HepG2 (cell line): Measurements from ENCODE around the gene ANKRD44. TPM values are rescaled to one million over a fixed set of nuclear protein-coding genes. Genes with fewer than 3 reads are reported as not detected.

Source experiments
- ATAC-seq: fragments of 200-7000 bp; cut with Tn5 transposase; 3 replicates; pipeline ENCODE4 v1.9.1; 2020; ENCODE audit warnings: mild to moderate bottlenecking, moderate library complexity
- BruUV-seq: library from RNA; stranded (reverse); fragments of 400-500 nt; replicated peaks from 2 replicates; lab custom pipeline; 2021; lab: Mats Ljungman, UMichigan
- CTCF ChIA-PET: fragments of 300-600 bp; formaldehyde crosslinking; extraction: SDS; loops from one replicate; lab custom pipeline; 2021; ENCODE audit warnings: low total read pairs, inconsistent platforms, low intra/inter-chr PET ratio; lab: Yijun Ruan, JAX
- POLR2A ChIA-PET: fragments of 350-600 bp; sonication (Branson Sonifier 250); formaldehyde crosslinking; loops from one replicate; lab custom pipeline; 2020; ENCODE audit warnings: antibody characterized with exemption, inconsistent platforms; lab: Yijun Ruan, JAX
- DNase-seq: peaks from one replicate; pipeline ENCODE4 v3.0.0-alpha.2; 2015; ENCODE audit warnings: low spot score
- FAIRE-seq: peaks from 3 replicates; lab custom pipeline; 2011; peaks lifted over from hg19 to GRCh38; lab: Jason Lieb, UNC
- H2AFZ ChIP-seq: one replicate; pipeline ENCODE4 v1.6.1; 2011; ENCODE audit warnings: low read length, inconsistent platforms
- H3K27ac ChIP-seq: fragments of 300-600 bp; 3 replicates; pipeline ENCODE4 v1.8.0; 2011; ENCODE audit warnings: mixed run types, mild to moderate bottlenecking, mixed read lengths, low read length, inconsistent platforms; ENCODE audit not compliant: insufficient read depth; ENCODE audit errors: extremely low read length
- H3K27me3 ChIP-seq, 2 experiments: fragments of 200-600 bp in 1 of 2; 2 replicates in 1 of 2; 3 replicates in 1 of 2; pipeline versions ENCODE4 v1.6.0 to v1.8.0; 2011; ENCODE audit warnings: low read length in 2 of 2, mild to moderate bottlenecking in 2 of 2, moderate library complexity in 2 of 2, inconsistent platforms in 1 of 2; ENCODE audit not compliant: insufficient read depth in 2 of 2, control insufficient read depth in 1 of 2
- H3K36me3 ChIP-seq, 2 experiments: fragments of 200-600 bp in 1 of 2; replicated peaks in 1 of 2; 2 replicates in 1 of 2; 3 replicates in 1 of 2; pipeline versions ENCODE4 v1.5.1 to v1.8.0; 2011; ENCODE audit warnings: low read length in 2 of 2, inconsistent platforms in 1 of 2; ENCODE audit not compliant: insufficient read depth in 2 of 2, control insufficient read depth in 1 of 2
- H3K4me1 ChIP-seq: 2 replicates; pipeline ENCODE4 v1.5.1; 2012; ENCODE audit warnings: low read length, inconsistent platforms; ENCODE audit not compliant: insufficient read depth
- H3K4me2 ChIP-seq: 2 replicates; pipeline ENCODE4 v1.6.0; 2011; ENCODE audit warnings: low read depth, low read length, inconsistent platforms
- H3K4me3 ChIP-seq, 3 experiments: fragments of 200-600 bp in 1 of 3; sonication (generic), shearing (Covaris generic) in 1 of 3; replicated peaks in 1 of 3; 2 replicates each; pipeline ENCODE4 v1.5.1; 2011 to 2016; ENCODE audit warnings: low read length in 3 of 3, inconsistent platforms in 2 of 3, low read depth in 2 of 3, mild to moderate bottlenecking in 2 of 3, control low read depth in 1 of 3, mixed read lengths in 1 of 3; ENCODE audit not compliant: insufficient read depth in 1 of 3
- H3K79me2 ChIP-seq: one replicate; pipeline ENCODE4 v1.6.1; 2011; ENCODE audit warnings: low read length, inconsistent platforms; ENCODE audit not compliant: insufficient read depth
- H3K9ac ChIP-seq: 2 replicates; pipeline ENCODE4 v1.6.0; 2011; ENCODE audit warnings: mild to moderate bottlenecking, low read depth, low read length, inconsistent platforms; ENCODE audit not compliant: insufficient read depth
- H3K9me3 ChIP-seq: 2 replicates; pipeline ENCODE4 v1.5.1; 2012; ENCODE audit warnings: mild to moderate bottlenecking, low read length
- H4K20me1 ChIP-seq: 2 replicates; pipeline ENCODE4 v1.6.0; 2011; ENCODE audit warnings: inconsistent platforms, mild to moderate bottlenecking, low read length, moderate library complexity; ENCODE audit not compliant: insufficient read depth
- KDM4B ChIP-seq: sonication (generic); formaldehyde crosslinking; IDR thresholded peaks from 2 replicates; pipeline ENCODE4 v1.4.0; 2020; ENCODE audit warnings: missing genetic modification reagents
- RFXAP ChIP-seq: sonication (generic); formaldehyde crosslinking; IDR thresholded peaks from 2 replicates; pipeline ENCODE4 v1.4.0; 2020; ENCODE audit warnings: missing genetic modification reagents, borderline replicate concordance
- SP4 ChIP-seq: sonication (generic); formaldehyde crosslinking; IDR thresholded peaks from 2 replicates; pipeline ENCODE4 v1.8.1; 2023; ENCODE audit warnings: mild to moderate bottlenecking, missing genetic modification reagents
- ZNF331 ChIP-seq: sonication (generic); formaldehyde crosslinking; IDR thresholded peaks from 2 replicates; pipeline ENCODE4 v1.4.0; 2020; ENCODE audit warnings: missing genetic modification reagents
- ZNF766 ChIP-seq: sonication (generic); formaldehyde crosslinking; IDR thresholded peaks from 2 replicates; pipeline ENCODE4 v1.5.0; 2020; ENCODE audit warnings: missing genetic modification reagents, borderline replicate concordance
- WGBS: methylation state at CpG from one replicate; pipeline ENCODE4 v1.1.6; 2017; ENCODE audit warnings: low lambda C conversion rate; 5-methylcytosine and 5-hydroxymethylcytosine counted together
- in situ Hi-C: cut with HindIII; loops from 2 replicates; pipeline ENCODE4 v1.10.0; 2017; ENCODE audit warnings: low pct_unique_long_range_greater_than_20kb; ENCODE audit not compliant: extremely low pct_ligation_motif_present
- intact Hi-C: fragments of 100-400 bp; cut with micrococcal nuclease; formaldehyde crosslinking; loops from one replicate; pipeline ENCODE4 v1.10.0; 2022; ENCODE audit not compliant: unreplicated experiment
- polyA plus RNA-seq, 8 experiments: library from polyadenylated mRNA; depleted of rRNA in 3 of 8; stranded (reverse) in 7 of 8; unstranded in 1 of 8; fragments of >200 nt; fragmentation: Illumina TruSeq in 4 of 8; extraction: Trizol in 4 of 8; gene quantifications; 2 replicates each; pipeline versions ENCODE4 v1.2.1 to v1.2.3, GENCODE V29; 2011 to 2016; ENCODE audit warnings: low read depth in 4 of 8, missing spikeins in 1 of 8, mixed read lengths in 1 of 8; ENCODE audit not compliant: insufficient read depth in 1 of 8
- total RNA-seq, 5 experiments: library from RNA; depleted of rRNA; stranded (reverse); fragments of >200 nt; fragmentation: Illumina TruSeq; extraction: Trizol; gene quantifications; 2 replicates each; pipeline ENCODE4 v1.2.3, GENCODE V29; 2016; ENCODE audit warnings: low read depth in 1 of 5
- TF ChIP-seq, protein P1 (sequence below): sonication (generic); formaldehyde crosslinking; IDR thresholded peaks from 2 replicates; pipeline ENCODE4 v1.4.0; 2020; ENCODE audit warnings: missing genetic modification reagents, borderline replicate concordance
- TF ChIP-seq, protein P2 (sequence below): sonication (generic); formaldehyde crosslinking; IDR thresholded peaks from 2 replicates; pipeline ENCODE4 v1.5.0; 2020; ENCODE audit warnings: mild to moderate bottlenecking, missing genetic modification reagents, moderate library complexity

Gene ANKRD44
- total and polyA plus RNA-seq, 2 of the 13 experiments (the other 11 are each of a cell fraction or from before 2014, with no cell fraction given) = 0.04 to 0.11 TPM

DNA sequence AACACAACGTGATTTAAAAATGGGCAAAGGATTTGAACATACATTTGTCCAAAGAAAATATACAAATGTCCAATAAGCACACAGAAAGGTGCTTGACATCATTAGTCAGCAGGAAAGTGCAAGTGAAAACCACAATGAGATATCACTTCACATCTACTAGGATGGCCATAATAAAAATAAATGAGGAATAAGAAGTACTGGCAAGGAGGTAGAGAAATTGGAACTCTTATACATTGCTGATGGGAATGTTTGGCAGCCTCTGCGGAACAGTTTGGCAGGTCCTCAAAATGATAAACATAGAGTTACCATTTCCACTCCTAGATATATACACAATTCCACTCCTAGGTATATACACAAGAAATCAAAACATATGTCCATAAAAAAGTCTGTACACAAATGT, 333.1 kb downstream of the ANKRD44 start (continued):
- TF ChIP-seq, protein P1, sequence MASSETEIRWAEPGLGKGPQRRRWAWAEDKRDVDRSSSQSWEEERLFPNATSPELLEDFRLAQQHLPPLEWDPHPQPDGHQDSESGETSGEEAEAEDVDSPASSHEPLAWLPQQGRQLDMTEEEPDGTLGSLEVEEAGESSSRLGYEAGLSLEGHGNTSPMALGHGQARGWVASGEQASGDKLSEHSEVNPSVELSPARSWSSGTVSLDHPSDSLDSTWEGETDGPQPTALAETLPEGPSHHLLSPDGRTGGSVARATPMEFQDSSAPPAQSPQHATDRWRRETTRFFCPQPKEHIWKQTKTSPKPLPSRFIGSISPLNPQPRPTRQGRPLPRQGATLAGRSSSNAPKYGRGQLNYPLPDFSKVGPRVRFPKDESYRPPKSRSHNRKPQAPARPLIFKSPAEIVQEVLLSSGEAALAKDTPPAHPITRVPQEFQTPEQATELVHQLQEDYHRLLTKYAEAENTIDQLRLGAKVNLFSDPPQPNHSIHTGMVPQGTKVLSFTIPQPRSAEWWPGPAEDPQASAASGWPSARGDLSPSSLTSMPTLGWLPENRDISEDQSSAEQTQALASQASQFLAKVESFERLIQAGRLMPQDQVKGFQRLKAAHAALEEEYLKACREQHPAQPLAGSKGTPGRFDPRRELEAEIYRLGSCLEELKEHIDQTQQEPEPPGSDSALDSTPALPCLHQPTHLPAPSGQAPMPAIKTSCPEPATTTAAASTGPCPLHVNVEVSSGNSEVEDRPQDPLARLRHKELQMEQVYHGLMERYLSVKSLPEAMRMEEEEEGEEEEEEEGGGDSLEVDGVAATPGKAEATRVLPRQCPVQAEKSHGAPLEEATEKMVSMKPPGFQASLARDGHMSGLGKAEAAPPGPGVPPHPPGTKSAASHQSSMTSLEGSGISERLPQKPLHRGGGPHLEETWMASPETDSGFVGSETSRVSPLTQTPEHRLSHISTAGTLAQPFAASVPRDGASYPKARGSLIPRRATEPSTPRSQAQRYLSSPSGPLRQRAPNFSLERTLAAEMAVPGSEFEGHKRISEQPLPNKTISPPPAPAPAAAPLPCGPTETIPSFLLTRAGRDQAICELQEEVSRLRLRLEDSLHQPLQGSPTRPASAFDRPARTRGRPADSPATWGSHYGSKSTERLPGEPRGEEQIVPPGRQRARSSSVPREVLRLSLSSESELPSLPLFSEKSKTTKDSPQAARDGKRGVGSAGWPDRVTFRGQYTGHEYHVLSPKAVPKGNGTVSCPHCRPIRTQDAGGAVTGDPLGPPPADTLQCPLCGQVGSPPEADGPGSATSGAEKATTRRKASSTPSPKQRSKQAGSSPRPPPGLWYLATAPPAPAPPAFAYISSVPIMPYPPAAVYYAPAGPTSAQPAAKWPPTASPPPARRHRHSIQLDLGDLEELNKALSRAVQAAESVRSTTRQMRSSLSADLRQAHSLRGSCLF (CRISPR knock-in tag) = no peak
- TF ChIP-seq ZNF766 (CRISPR knock-in tag) = no peak
- TF ChIP-seq, all 625 proteins: peak for 0

DNA sequence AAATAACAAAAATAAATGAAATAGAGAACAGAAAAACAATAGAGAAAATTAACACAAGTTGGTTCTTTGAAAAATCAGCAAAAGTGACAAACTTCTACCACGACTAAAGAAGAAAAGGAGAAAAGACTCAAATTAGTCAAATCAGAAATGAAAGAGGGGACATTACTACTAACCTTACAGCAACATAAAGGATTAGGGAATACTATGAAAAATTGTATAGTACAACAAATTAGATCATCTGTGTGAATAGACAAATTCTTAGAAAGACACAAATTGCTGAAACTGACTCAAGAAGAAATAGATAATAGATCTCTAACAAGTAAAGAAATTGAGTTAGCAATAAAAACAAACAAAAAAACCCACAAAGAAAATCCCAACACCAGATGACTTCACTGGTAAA, 335.6 kb downstream of the ANKRD44 start:
- H3K9me3 ChIP-seq = no peaks in the 10 kb centered on the region
- TF ChIP-seq KDM4B (CRISPR knock-in tag) (no peak), ZNF331 (CRISPR knock-in tag) (no peak), RFXAP (CRISPR knock-in tag) (no peak), SP4 (CRISPR knock-in tag) (no peak)
- TF ChIP-seq, protein P2, sequence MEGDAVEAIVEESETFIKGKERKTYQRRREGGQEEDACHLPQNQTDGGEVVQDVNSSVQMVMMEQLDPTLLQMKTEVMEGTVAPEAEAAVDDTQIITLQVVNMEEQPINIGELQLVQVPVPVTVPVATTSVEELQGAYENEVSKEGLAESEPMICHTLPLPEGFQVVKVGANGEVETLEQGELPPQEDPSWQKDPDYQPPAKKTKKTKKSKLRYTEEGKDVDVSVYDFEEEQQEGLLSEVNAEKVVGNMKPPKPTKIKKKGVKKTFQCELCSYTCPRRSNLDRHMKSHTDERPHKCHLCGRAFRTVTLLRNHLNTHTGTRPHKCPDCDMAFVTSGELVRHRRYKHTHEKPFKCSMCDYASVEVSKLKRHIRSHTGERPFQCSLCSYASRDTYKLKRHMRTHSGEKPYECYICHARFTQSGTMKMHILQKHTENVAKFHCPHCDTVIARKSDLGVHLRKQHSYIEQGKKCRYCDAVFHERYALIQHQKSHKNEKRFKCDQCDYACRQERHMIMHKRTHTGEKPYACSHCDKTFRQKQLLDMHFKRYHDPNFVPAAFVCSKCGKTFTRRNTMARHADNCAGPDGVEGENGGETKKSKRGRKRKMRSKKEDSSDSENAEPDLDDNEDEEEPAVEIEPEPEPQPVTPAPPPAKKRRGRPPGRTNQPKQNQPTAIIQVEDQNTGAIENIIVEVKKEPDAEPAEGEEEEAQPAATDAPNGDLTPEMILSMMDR (CRISPR knock-in tag) = no peak
- TF ChIP-seq, all 625 proteins: peak for 0
- ChIA-PET CTCF (no interaction called here), POLR2A (no interaction called here)
- no peaks in the 10 kb centered on the region for H4K20me1 ChIP-seq
- ATAC-seq (no peak), FAIRE-seq (no peak), DNase-seq (no peak)
- WGBS = 14% methylated on average over 1 of the region's 1 CpG
- no peaks in the 10 kb centered on the region for H3K27me3 ChIP-seq
- no peaks in the 10 kb centered on the region for H3K4me1 ChIP-seq
- H3K4me3 ChIP-seq = no peak overlapping the region
- intact Hi-C loops (no loop called here), in situ Hi-C loops (no loop called here)
- no peaks in the 10 kb centered on the region for H3K79me2 ChIP-seq
- H3K9ac ChIP-seq = no peak overlapping the region
- no peak overlapping the region for H2AFZ ChIP-seq
- H3K4me2 ChIP-seq = no peak overlapping the region
- no TSS peak for BruUV-seq
- H3K36me3 ChIP-seq = no peaks in the 10 kb centered on the region
- no peak overlapping the region for H3K27ac ChIP-seq
